HCT116 (cell line): ENCODE data around the gene APOA1. TPM values are rescaled to one million over a fixed set of nuclear protein-coding genes. Genes with fewer than 3 reads are reported as not detected.

Experiments used
- ATAC-seq: fragments of 200-7000 bp; cut with Tn5 transposase; 2 replicates; pipeline ENCODE4 v1.9.1; 2020; ENCODE audit warnings: mild to moderate bottlenecking, moderate library complexity
- BruUV-seq: library from RNA; stranded (reverse); fragments of 400-500 nt; replicated peaks from 2 replicates; lab custom pipeline; 2021; lab: Mats Ljungman, UMichigan
- CTCF ChIA-PET: fragments of 300-600 bp; sonication (Branson Sonifier 250); formaldehyde crosslinking; loops from one replicate; lab custom pipeline; 2021; ENCODE audit warnings: antibody characterized with exemption; lab: Charles Lee
- POLR2A ChIA-PET: fragments of 300-600, 350-600 bp; sonication (Branson Sonifier 250); formaldehyde crosslinking; loops from one replicate; lab custom pipeline; 2021; ENCODE audit warnings: antibody characterized with exemption; lab: Charles Lee
- RAD21 ChIA-PET, 2 experiments: fragments of 300-600 bp; sonication (Branson Sonifier 250); formaldehyde crosslinking; loops; one replicate each; lab custom pipeline; 2023; ENCODE audit warnings: low total read pairs in 2 of 2; ENCODE audit not compliant: uncharacterized antibody in 2 of 2, unreplicated experiment in 2 of 2, low non-redundant PET in 1 of 2; lab: Charles Lee
- DNase-seq: peaks from one replicate; pipeline ENCODE4 v3.0.0-alpha.2; 2010; ENCODE audit warnings: low read depth, low spot score
- H2AFZ ChIP-seq: fragments of 200-600 bp; shearing (Covaris generic), sonication (generic); 2 replicates; pipeline ENCODE4 v1.6.1; 2017; ENCODE audit warnings: low read depth, mixed run types, mixed read lengths, antibody characterized with exemption, low read length; ENCODE audit not compliant: poor library complexity, severe bottlenecking
- H3K27ac ChIP-seq: 2 replicates; pipeline ENCODE4 v1.5.1; 2012; ENCODE audit warnings: low read depth, low read length
- H3K27me3 ChIP-seq: fragments of 200-600 bp; sonication (generic); 2 replicates; pipeline ENCODE4 v1.6.1; 2016; ENCODE audit warnings: mixed run types, low read length, mixed read lengths; ENCODE audit not compliant: insufficient read depth
- H3K36me3 ChIP-seq, 2 experiments: fragments of 200-500 bp in 1 of 2; fragments of 200-600 bp in 1 of 2; sonication (Bioruptor generic) in 1 of 2; sonication (generic) in 1 of 2; 2 replicates each; pipeline versions ENCODE4 v1.5.1 to v1.6.1; 2014 to 2016; ENCODE audit warnings: low read length in 2 of 2, inconsistent platforms in 1 of 2, mixed read lengths in 1 of 2, mixed run types in 1 of 2; ENCODE audit not compliant: insufficient read depth in 2 of 2, control insufficient read depth in 1 of 2
- H3K4me1 ChIP-seq, 2 experiments: fragments of 200-600 bp in 1 of 2; sonication (generic) in 1 of 2; 2 replicates each; pipeline versions ENCODE4 v1.5.1 to v1.6.1; 2012 to 2017; ENCODE audit warnings: low read length in 2 of 2, inconsistent platforms in 1 of 2, mild to moderate bottlenecking in 1 of 2, mixed read lengths in 1 of 2, mixed run types in 1 of 2, moderate library complexity in 1 of 2; ENCODE audit not compliant: insufficient read depth in 2 of 2, control insufficient read depth in 1 of 2
- H3K4me2 ChIP-seq: fragments of 200-600 bp; sonication (generic); 2 replicates; pipeline ENCODE4 v1.6.1; 2017; ENCODE audit warnings: mixed run types, low read length, mixed read lengths
- H3K4me3 ChIP-seq, 2 experiments: fragments of 200-600 bp in 1 of 2; sonication (generic) in 1 of 2; replicated peaks in 1 of 2; 2 replicates each; pipeline ENCODE4 v1.5.1; 2011 to 2016; ENCODE audit warnings: low read length in 2 of 2, control low read depth in 1 of 2, low read depth in 1 of 2, mild to moderate bottlenecking in 1 of 2, mixed read lengths in 1 of 2, mixed run types in 1 of 2
- H3K79me2 ChIP-seq: fragments of 200-600 bp; sonication (generic); 2 replicates; pipeline ENCODE4 v1.6.1; 2017; ENCODE audit warnings: mild to moderate bottlenecking, mixed run types, low read length, moderate library complexity, mixed read lengths; ENCODE audit not compliant: insufficient read depth
- H3K9ac ChIP-seq: fragments of 200-600 bp; sonication (generic); 2 replicates; pipeline ENCODE4 v1.6.1; 2016; ENCODE audit warnings: low read length, mixed read lengths
- H3K9me2 ChIP-seq: fragments of 200-600 bp; sonication (generic), shearing (Covaris generic); 2 replicates; pipeline ENCODE4 v1.6.1; 2017; ENCODE audit warnings: mixed run types, mild to moderate bottlenecking, moderate library complexity; ENCODE audit not compliant: insufficient read depth
- H3K9me3 ChIP-seq, 2 experiments: fragments of 200-500 bp in 1 of 2; fragments of 200-600 bp in 1 of 2; sonication (Bioruptor generic) in 1 of 2; sonication (generic) in 1 of 2; 2 replicates each; pipeline ENCODE4 v1.6.1; 2014 to 2017; ENCODE audit warnings: low read length in 2 of 2, mixed read lengths in 2 of 2, inconsistent platforms in 1 of 2, low read depth in 1 of 2, mild to moderate bottlenecking in 1 of 2, mixed run types in 1 of 2, moderate library complexity in 1 of 2; ENCODE audit not compliant: control insufficient read depth in 1 of 2, insufficient read depth in 1 of 2
- H4K20me1 ChIP-seq: fragments of 200-600 bp; sonication (generic), shearing (Covaris generic); 2 replicates; pipeline ENCODE4 v1.6.1; 2017; ENCODE audit warnings: mixed run types, mild to moderate bottlenecking, moderate library complexity; ENCODE audit not compliant: insufficient read depth
- CTCF ChIP-seq, 3 experiments: fragments of 200-600 bp in 1 of 3; sonication (generic) in 1 of 3; IDR thresholded peaks in 2 of 3; conservative IDR thresholded peaks in 1 of 3; 2 replicates each; pipeline ENCODE4 v1.5.1; 2012 to 2017; ENCODE audit warnings: low read depth in 2 of 3, low read length in 2 of 3, antibody characterized with exemption in 1 of 3, borderline replicate concordance in 1 of 3, control low read depth in 1 of 3, mild to moderate bottlenecking in 1 of 3, mixed read lengths in 1 of 3, mixed run types in 1 of 3, moderate library complexity in 1 of 3; ENCODE audit not compliant: insufficient read depth in 1 of 3
- EGR1 ChIP-seq: IDR thresholded peaks from 2 replicates; pipeline ENCODE4 v1.6.1; 2012; ENCODE audit warnings: low read depth
- EZH2 ChIP-seq: fragments of 200-600 bp; sonication (generic); IDR thresholded peaks from 2 replicates; pipeline ENCODE4 v1.6.1; 2017; ENCODE audit warnings: antibody characterized with exemption, mixed run types
- EZH2phosphoT487 ChIP-seq: fragments of 200-600 bp; IDR thresholded peaks from 2 replicates; pipeline ENCODE4 v1.6.1; 2018; ENCODE audit warnings: antibody characterized with exemption, borderline replicate concordance
- SRF ChIP-seq: IDR thresholded peaks from 2 replicates; pipeline ENCODE4 v1.6.1; 2012; ENCODE audit warnings: low read depth
- TCF7L2 ChIP-seq: IDR thresholded peaks from 2 replicates; pipeline ENCODE4 v1.7.0; 2011; ENCODE audit warnings: borderline replicate concordance, inconsistent platforms; ENCODE audit not compliant: insufficient read depth, insufficient read length; ENCODE audit errors: extremely low read depth
- ZFX ChIP-seq: fragments of 450-650 bp; IDR thresholded peaks from 2 replicates; pipeline ENCODE4 v1.6.1; 2017
- intact Hi-C: fragments of 100-400 bp; cut with micrococcal nuclease; formaldehyde crosslinking; loops from 2 replicates; pipeline ENCODE4 v1.10.0; 2022
- total RNA-seq: library from RNA; stranded (reverse); gene quantifications from one replicate; pipeline ENCODE4 v1.2.1, GENCODE V29; 2021; ENCODE audit not compliant: unreplicated experiment
- TF ChIP-seq, protein P1 (sequence below): IDR thresholded peaks from 2 replicates; pipeline ENCODE4 v1.6.1; 2012

Gene APOA1
- total RNA-seq, 1 experiment from 2014 or later: 2.0 TPM

DNA sequence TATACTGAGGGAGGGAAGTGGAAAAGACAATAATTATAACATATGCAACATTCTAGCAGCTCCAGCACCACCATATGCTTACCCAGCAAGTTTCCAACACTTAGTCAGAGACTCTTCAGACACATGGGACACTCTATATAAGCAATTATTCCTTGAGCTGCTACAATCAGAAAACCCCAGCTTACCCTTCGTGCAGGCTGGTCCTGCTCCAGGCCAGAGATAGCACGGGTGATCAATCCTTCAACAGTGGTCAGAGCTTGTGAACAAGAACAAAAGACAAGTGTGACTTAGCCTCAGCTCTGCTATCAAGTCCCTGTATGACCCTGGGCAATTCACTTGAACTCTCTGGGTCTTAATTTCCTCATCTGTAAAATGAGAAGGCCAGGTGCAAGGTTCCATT lies 51.1 kb downstream of the APOA1 start:
- no peak for DNase-seq
- Histone ChIP-seq H3K4me3 (no peak overlapping the region), H2AFZ (no peak overlapping the region), H3K9me2 (no peaks in the 10 kb centered on the region), H4K20me1 (no peaks in the 10 kb centered on the region), H3K79me2 (peaks cover 22% of the 10 kb centered on the region), H3K4me1 (peaks cover 12 to 17% of the 10 kb centered on the region in 2 experiments), H3K27ac (no peak overlapping the region), H3K9ac (no peak overlapping the region), H3K9me3 (no peaks in the 10 kb centered on the region), H3K4me2 (peak overlapping the region; percentile 94; the same call in 1 of the 2 replicates), H3K27me3 (no peaks in the 10 kb centered on the region), H3K36me3 (peaks cover 39 to 44% of the 10 kb centered on the region in 2 experiments; a peak in 3 of 4 replicates)
- no peak for ATAC-seq
- BruUV-seq: no TSS peak
- RAD21 ChIA-PET: no interaction called here
- POLR2A ChIA-PET: interaction anchor here (0.6 kb wide), 2 partner anchors 11 to 48 kb away, joined by 3 to 5 read pairs; no protein-coding TSS in a partner anchor
- TF ChIP-seq TCF7L2: no peak
- TF ChIP-seq EZH2phosphoT487: no peak
- no peak for TF ChIP-seq EGR1
- TF ChIP-seq SRF: no peak
- TF ChIP-seq CTCF (IDR thresholded peaks at IDR 0.05 in 2 of 3, conservative IDR thresholded peaks at IDR 0.05 in 1 of 3; ENCODE audit: borderline replicate concordance in 1 of 3, insufficient read depth in 1 of 3, low read depth in 2 of 3, low read length in 2 of 3): no peak
- no peak for TF ChIP-seq EZH2
- TF ChIP-seq ZFX: no peak
- TF ChIP-seq, protein P1, sequence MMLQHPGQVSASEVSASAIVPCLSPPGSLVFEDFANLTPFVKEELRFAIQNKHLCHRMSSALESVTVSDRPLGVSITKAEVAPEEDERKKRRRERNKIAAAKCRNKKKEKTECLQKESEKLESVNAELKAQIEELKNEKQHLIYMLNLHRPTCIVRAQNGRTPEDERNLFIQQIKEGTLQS: no peak
- CTCF ChIA-PET: no interaction called here
- intact Hi-C loops: no loop called here

Other genes starting within 250 kb of the APOA1 start
- 22.9 TPM for gene BUD13, start 64.6 kb downstream of the APOA1 start, total RNA-seq
- 56.3 TPM for gene ZPR1, start 49.6 kb downstream of the APOA1 start, total RNA-seq
- gene APOA5, start 45.7 kb downstream of the APOA1 start, total RNA-seq: 0.12 TPM
- not detected for gene APOA4, start 14.3 kb downstream of the APOA1 start, total RNA-seq
- gene APOC3, start 7.7 kb downstream of the APOA1 start, total RNA-seq: 3.5 TPM